Muscle of leg (tissue), 11 donors: ENCODE data around the gene BLVRA. TPM values are rescaled to one million over a fixed set of nuclear protein-coding genes. Genes with fewer than 3 reads are reported as not detected.
"Not testable (repeated sequence)": the region's sequence is repeated elsewhere in the genome, so short reads cannot be mapped to it uniquely, and the experiment has no call there.

Experiments used
- DNase-seq: peaks from one replicate; pipeline ENCODE4 v3.0.0; 2013
- H3K27ac ChIP-seq: one replicate; pipeline ENCODE4 v1.5.1; 2013; ENCODE audit warnings: mild to moderate bottlenecking, low read length, control low read depth
- H3K27me3 ChIP-seq: one replicate; pipeline ENCODE4 v1.6.1; 2013; ENCODE audit warnings: low read length; ENCODE audit not compliant: control insufficient read depth, insufficient read depth
- H3K36me3 ChIP-seq: one replicate; pipeline ENCODE4 v1.6.1; 2013; ENCODE audit warnings: low read length; ENCODE audit not compliant: control insufficient read depth, insufficient read depth
- H3K4me1 ChIP-seq: one replicate; pipeline ENCODE4 v1.6.1; 2013; ENCODE audit warnings: low read length; ENCODE audit not compliant: control insufficient read depth, insufficient read depth
- H3K4me3 ChIP-seq: one replicate; pipeline ENCODE4 v1.5.1; 2013; ENCODE audit warnings: low read length, control low read depth
- H3K9me3 ChIP-seq: replicated peaks from 2 replicates; pipeline ENCODE4 v1.6.1; 2013; ENCODE audit warnings: low read depth, low read length; ENCODE audit not compliant: control insufficient read depth
- WGBS: methylation state at CpG from one replicate; pipeline ENCODE4 v1.1.5; 2013; ENCODE audit warnings: missing lambda C conversion rate; ENCODE audit not compliant: insufficient coverage; 5-methylcytosine and 5-hydroxymethylcytosine counted together
- polyA plus RNA-seq, 8 donors: library from polyadenylated mRNA; unstranded; fragments of 120-200 nt; gene quantifications; one replicate each; pipeline versions ENCODE4 v1.2.1 to v1.2.3, GENCODE V29; 2013; ENCODE audit warnings: inconsistent platforms in 1 of 8, low replicate concordance in 1 of 8; ENCODE audit not compliant: insufficient read length in 8 of 8, insufficient read depth in 1 of 8
- total RNA-seq: library from RNA; stranded (reverse); fragments of 120-200 nt; gene quantifications from one replicate; pipeline ENCODE4 v1.2.4, GENCODE V29; 2013

The BLVRA gene
- total and polyA plus RNA-seq, 9 donors, result 22.9 to 39.5 (median 36.3) TPM

- Histone ChIP-seq H3K4me3 (no peak overlapping the region), H3K4me1 (peaks cover 8% of the 10 kb centered on the region), H3K9me3 (no peaks in the 10 kb centered on the region), H3K27ac (no peak overlapping the region), H3K36me3 (peaks cover 15% of the 10 kb centered on the region), H3K27me3 (no peaks in the 10 kb centered on the region)
- DNase-seq, result no peak
- WGBS, result 91% methylated on average over 4 of the region's 9 CpGs
Observed at GRCh38 chr7:43768201-43768886, 9.9 kb downstream of the BLVRA start.

- Histone ChIP-seq H3K27me3 (no peaks in the 10 kb centered on the region), H3K36me3 (peaks cover 15% of the 10 kb centered on the region), H3K4me3 (no peak overlapping the region), H3K9me3 (no peaks in the 10 kb centered on the region), H3K27ac (no peak overlapping the region), H3K4me1 (peaks cover 8% of the 10 kb centered on the region)
- DNase-seq, result no peak
- no CpG with 5 or more reads among the region's 4 CpGs for WGBS
Observed at GRCh38 chr7:43768887-43769272, 10.4 kb downstream of the BLVRA start.

GRCh38 chr7:43769281-43769680 lies 10.8 kb downstream of the BLVRA start:
- H3K9me3 ChIP-seq, result no peaks in the 10 kb centered on the region
- H3K27ac ChIP-seq, result no peak overlapping the region
- peaks cover 6% of the 10 kb centered on the region for H3K4me1 ChIP-seq
- no peak overlapping the region for H3K4me3 ChIP-seq
- 83% methylated on average over 1 of the region's 5 CpGs for WGBS
- H3K36me3 ChIP-seq, result peaks cover 15% of the 10 kb centered on the region
- H3K27me3 ChIP-seq, result no peaks in the 10 kb centered on the region
- no peak for DNase-seq

- no peaks in the 10 kb centered on the region for H3K9me3 ChIP-seq
- H3K27me3 ChIP-seq, result no peaks in the 10 kb centered on the region
- 82% methylated on average over 3 of the region's 10 CpGs for WGBS
- H3K4me1 ChIP-seq, result no peaks in the 10 kb centered on the region
- no peak for DNase-seq
- peaks cover 15% of the 10 kb centered on the region for H3K36me3 ChIP-seq
- no peak overlapping the region for H3K27ac ChIP-seq
- no peak overlapping the region for H3K4me3 ChIP-seq
Observed at GRCh38 chr7:43769791-43770465, 11.4 kb downstream of the BLVRA start.

- Histone ChIP-seq H3K36me3 (peaks cover 15% of the 10 kb centered on the region), H3K4me1 (no peaks in the 10 kb centered on the region), H3K27me3 (no peaks in the 10 kb centered on the region), H3K9me3 (no peaks in the 10 kb centered on the region), H3K27ac (no peak overlapping the region), H3K4me3 (no peak overlapping the region)
- no peak for DNase-seq
- WGBS, result 60% methylated on average over 1 of the region's 3 CpGs
Observed at GRCh38 chr7:43771128-43771527, 12.6 kb downstream of the BLVRA start.

- no peaks in the 10 kb centered on the region for H3K27me3 ChIP-seq
- peaks cover 15% of the 10 kb centered on the region for H3K36me3 ChIP-seq
- H3K4me1 ChIP-seq, result no peaks in the 10 kb centered on the region
- H3K27ac ChIP-seq, result no peak overlapping the region
- 90% methylated on average over 3 of the region's 3 CpGs for WGBS
- no peak overlapping the region for H3K4me3 ChIP-seq
- H3K9me3 ChIP-seq, result no peaks in the 10 kb centered on the region
- no peak for DNase-seq
Observed at GRCh38 chr7:43771573-43771972, 13.1 kb downstream of the BLVRA start.

GRCh38 chr7:43773268-43773667 lies 14.8 kb downstream of the BLVRA start:
- not testable (repeated sequence) for H3K27ac ChIP-seq, H3K4me3 ChIP-seq, DNase-seq, H3K4me1 ChIP-seq, H3K9me3 ChIP-seq, H3K27me3 ChIP-seq
- H3K36me3 ChIP-seq, result peaks cover 15% of the 10 kb centered on the region
- WGBS, result 100% methylated on average over 2 of the region's 6 CpGs

GRCh38 chr7:43775255-43775654 lies 16.8 kb downstream of the BLVRA start:
- not testable (repeated sequence) for H3K4me3 ChIP-seq, H3K9me3 ChIP-seq, H3K27ac ChIP-seq, H3K4me1 ChIP-seq, DNase-seq, H3K27me3 ChIP-seq
- WGBS, result no CpG with 5 or more reads among the region's 2 CpGs
- peaks cover 15% of the 10 kb centered on the region for H3K36me3 ChIP-seq

GRCh38 chr7:43778293-43779044 lies 20.0 kb downstream of the BLVRA start:
- H3K4me3 ChIP-seq, H3K4me1 ChIP-seq, H3K27ac ChIP-seq, H3K9me3 ChIP-seq, DNase-seq, H3K36me3 ChIP-seq, H3K27me3 ChIP-seq: not testable (repeated sequence)
- 90% methylated on average over 10 of the region's 18 CpGs for whole genome bisulfite sequencing

- H3K27me3 ChIP-seq, result no peaks in the 10 kb centered on the region
- H3K27ac ChIP-seq, result no peak overlapping the region
- no peaks in the 10 kb centered on the region for H3K36me3 ChIP-seq
- no peak overlapping the region for H3K4me3 ChIP-seq
- H3K9me3 ChIP-seq, result no peaks in the 10 kb centered on the region
- no peak for DNase-seq
- no peaks in the 10 kb centered on the region for H3K4me1 ChIP-seq
- WGBS, result 92% methylated on average over 11 of the region's 14 CpGs
Observed at GRCh38 chr7:43779045-43779812, 20.7 kb downstream of the BLVRA start.
